Mesodermal cell (in vitro differentiated cells): ENCODE results near the gene MATK.
"Not testable (repeated sequence)": the region's sequence is repeated elsewhere in the genome, so short reads cannot be mapped to it uniquely, and the experiment has no call there.

Experiments used
- H3K27ac ChIP-seq: 2 replicates; pipeline ENCODE4 v1.7.0; 2013; ENCODE audit warnings: mild to moderate bottlenecking, low read depth, low read length, moderate library complexity; ENCODE audit not compliant: severe bottlenecking
- H3K36me3 ChIP-seq: 2 replicates; pipeline ENCODE4 v1.7.1; 2013; ENCODE audit warnings: mild to moderate bottlenecking, low read length, moderate library complexity; ENCODE audit not compliant: control insufficient read depth, insufficient read depth
- H3K4me1 ChIP-seq: one replicate; pipeline ENCODE4 v1.7.1; 2013; ENCODE audit warnings: mild to moderate bottlenecking, low read length; ENCODE audit not compliant: insufficient read depth, control insufficient read depth, poor library complexity, severe bottlenecking
- H3K4me3 ChIP-seq: 2 replicates; pipeline ENCODE4 v1.7.0; 2013; ENCODE audit warnings: low read length, control low read depth, mild to moderate bottlenecking; ENCODE audit not compliant: insufficient read depth, poor library complexity, severe bottlenecking; ENCODE audit errors: extremely low read depth
- H3K9me3 ChIP-seq: 2 replicates; pipeline ENCODE4 v1.7.1; 2013; ENCODE audit warnings: mild to moderate bottlenecking, low read length, moderate library complexity; ENCODE audit not compliant: control insufficient read depth
- WGBS, 2 experiments: methylation state at CpG; one replicate each; pipeline ENCODE4 v1.1.5; 2013; ENCODE audit warnings: missing lambda C conversion rate in 2 of 2; ENCODE audit not compliant: insufficient coverage in 2 of 2; 5-methylcytosine and 5-hydroxymethylcytosine counted together

The MATK gene

DNA sequence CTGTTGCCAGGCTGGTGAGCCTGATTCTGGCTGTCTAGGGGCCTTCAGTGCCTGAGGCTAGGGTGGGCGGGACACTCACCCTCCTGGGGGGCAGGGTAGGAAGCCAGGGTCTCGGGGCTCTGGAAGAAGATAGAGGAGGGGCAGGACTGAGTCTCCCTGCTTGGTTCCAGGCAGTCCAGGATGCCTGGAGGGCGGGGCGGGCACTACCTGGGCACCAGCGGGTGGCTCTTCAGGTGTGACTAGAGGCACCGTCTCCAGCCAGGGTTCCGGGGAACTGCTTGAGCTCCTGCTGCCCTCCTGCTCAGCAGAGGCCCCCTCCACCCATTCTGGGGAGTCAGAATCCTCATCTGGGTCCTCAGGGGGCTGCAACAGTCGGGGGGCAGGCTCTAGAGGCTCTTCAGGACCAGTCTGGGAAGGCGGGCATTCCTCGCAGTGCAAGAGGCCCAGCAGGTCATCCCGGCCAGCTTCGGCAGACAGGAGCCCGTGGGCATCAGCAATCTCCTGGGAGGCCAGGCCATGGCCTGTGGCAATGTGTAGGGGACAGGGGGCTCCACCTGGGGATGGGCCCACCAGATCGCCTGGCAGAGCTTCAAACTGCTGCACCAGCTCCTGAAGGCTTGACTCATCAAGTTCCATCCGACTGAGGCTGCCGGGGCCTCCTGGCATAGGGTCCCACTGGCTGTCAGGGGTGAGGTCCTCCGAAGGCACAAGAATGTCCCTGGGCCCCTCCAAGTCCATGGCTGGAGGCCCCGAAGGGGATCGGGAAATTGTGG is 26.5 kb downstream of the MATK start:
- Histone ChIP-seq H3K4me3 (no peak overlapping the region), H3K4me1 (no peaks in the 10 kb centered on the region), H3K27ac (no peak overlapping the region), H3K36me3 (peaks cover 30% of the 10 kb centered on the region), H3K9me3 (no peaks in the 10 kb centered on the region)
- WGBS, 2 experiments, result 95 to 96% methylated on average over 15 to 16 of the region's 19 CpGs

DNA sequence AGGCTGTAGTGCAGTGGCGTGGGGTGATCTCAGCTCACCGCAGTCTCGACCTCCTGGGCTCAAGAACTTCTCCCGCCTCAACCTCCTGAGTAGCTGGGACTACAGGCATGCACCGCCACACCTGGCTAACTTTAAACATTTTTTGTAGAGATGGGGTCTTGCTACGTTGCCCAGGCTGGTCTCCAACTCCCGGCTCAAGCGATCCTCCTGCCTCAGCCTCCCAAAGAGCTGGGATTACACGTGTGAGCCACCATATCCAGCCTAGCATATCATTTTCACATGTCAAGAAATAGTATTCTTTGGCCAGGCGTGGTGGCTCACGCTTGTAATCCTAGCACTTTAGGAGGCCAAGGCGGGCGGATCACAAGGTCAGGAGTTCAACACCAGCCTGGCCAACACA is 27.9 kb downstream of the MATK start:
- WGBS, 2 experiments, result 96% methylated on average over 11 to 13 of the region's 13 CpGs
- H3K27ac ChIP-seq, result not testable (repeated sequence)

DNA sequence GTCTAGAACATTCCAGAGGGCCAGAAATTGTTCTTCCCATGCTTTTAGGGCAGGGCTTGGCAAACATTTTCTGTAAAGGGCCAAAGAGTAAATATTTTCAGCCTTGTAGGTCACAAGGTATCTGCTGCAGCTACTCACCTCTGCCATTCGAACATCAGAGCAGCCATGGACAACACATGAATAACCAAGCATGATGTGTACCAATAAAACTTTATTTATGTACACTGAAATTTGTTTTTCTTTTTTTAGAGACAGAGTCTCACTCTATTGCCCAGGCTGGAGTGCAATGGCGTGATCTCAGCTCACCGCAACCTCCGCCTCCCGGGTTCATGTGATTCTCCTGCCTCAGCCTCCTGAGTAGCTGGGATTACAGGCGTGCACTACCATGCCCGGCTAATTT is 28.5 kb downstream of the MATK start:
- WGBS, 2 experiments, result 93 to 97% methylated on average over 5 to 6 of the region's 7 CpGs
- H3K4me3 ChIP-seq, result not testable (repeated sequence)
- H3K36me3 ChIP-seq, result peaks cover 32% of the 10 kb centered on the region

More for the DNA sequence above, 27.9 kb downstream of the MATK start:
- not testable (repeated sequence) for H3K4me3 ChIP-seq, H3K9me3 ChIP-seq, H3K4me1 ChIP-seq
- H3K36me3 ChIP-seq, result peaks cover 30% of the 10 kb centered on the region

DNA sequence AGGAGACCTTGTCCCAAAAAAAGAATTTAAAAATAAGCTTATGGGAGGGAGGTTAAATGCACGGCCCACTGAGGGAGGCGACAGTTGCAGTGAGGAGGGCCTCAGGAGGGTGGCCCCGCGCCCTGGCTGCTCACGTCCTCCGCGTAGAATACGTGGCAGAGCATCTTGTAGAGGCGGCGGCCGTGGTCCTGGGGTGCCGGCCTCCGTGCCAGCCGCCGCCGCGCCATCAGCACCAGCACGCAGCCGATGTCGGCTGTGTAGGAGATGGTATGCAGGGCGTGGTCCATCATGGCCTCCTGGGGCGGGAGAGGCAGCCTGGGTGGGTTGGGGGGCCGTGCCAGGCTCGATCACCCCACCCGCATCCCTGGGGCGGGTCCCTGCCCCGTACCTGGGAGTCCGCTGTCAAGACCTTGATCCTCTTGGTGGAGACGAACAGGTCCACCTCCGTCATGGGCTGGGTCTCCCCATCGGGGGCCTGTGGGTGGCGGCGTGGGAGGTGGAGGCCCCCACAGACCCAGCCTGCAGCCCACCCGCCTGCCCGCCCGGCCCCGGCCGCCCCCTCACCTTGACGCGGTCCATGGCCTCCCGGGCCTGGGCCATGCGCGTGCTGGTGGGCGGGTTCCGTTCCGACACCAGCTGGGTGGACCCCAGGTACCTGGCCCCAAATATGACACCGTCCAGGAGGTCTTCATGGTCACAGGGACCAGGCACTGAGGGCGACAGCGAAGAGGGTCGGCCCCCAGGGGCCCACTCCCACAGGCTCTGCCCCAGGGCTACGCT is 32.4 kb downstream of the MATK start:
- Histone ChIP-seq H3K9me3 (no peaks in the 10 kb centered on the region), H3K27ac (no peak overlapping the region), H3K36me3 (peaks cover 40% of the 10 kb centered on the region), H3K4me3 (no peak overlapping the region), H3K4me1 (no peaks in the 10 kb centered on the region)
- 95 to 96% methylated on average over 29 to 51 of the region's 51 CpGs for WGBS, 2 experiments

More for the DNA sequence above, 28.5 kb downstream of the MATK start:
- H3K4me1 ChIP-seq, H3K9me3 ChIP-seq, H3K27ac ChIP-seq: not testable (repeated sequence)

DNA sequence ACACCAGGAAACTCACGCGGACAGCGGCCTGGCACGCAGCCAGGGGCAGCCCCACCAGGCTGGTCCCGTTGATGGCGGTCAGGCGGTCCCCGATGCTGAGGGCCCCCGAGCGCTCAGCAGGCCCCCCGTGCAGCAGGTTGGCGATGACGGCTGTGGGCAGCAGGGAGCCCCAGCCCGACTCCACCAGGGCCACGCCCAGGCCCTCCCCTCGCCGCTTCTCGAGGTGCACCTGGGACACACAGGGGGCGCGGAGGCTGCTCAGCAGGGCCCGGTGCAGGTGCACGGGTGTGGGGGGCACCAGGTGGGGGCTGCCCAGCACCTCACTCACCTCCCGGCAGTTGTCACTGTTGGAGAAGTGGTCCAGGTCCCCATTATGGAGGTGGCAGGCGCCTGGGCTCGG is 33.7 kb downstream of the MATK start:
- WGBS, 2 experiments, result 97 to 98% methylated on average over 23 to 24 of the region's 25 CpGs
- Histone ChIP-seq H3K4me1 (no peaks in the 10 kb centered on the region), H3K4me3 (no peak overlapping the region), H3K36me3 (peaks cover 30% of the 10 kb centered on the region), H3K27ac (no peak overlapping the region), H3K9me3 (no peaks in the 10 kb centered on the region)

DNA sequence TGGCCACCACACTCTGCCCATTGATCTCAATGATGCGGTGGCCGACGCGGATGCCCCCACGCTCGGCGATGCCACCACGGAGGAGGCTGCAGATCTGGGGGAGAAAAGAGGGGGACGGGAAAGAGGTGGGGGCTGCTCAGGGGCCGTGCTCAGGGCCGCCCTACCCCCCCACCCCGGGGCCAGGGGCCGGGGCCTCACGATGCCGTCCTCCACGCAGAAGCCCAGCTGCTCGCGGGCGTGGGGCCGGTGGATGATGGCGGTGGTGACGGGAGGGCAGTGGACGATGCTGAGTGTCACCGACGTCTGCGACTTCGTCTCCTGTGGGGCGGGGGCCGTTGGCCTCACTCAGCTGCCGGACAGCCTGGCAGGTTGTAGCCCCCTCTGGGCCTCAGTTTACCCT is 34.9 kb downstream of the MATK start:
- Histone ChIP-seq H3K4me1 (no peaks in the 10 kb centered on the region), H3K4me3 (no peak overlapping the region), H3K36me3 (peaks cover 24% of the 10 kb centered on the region), H3K9me3 (no peaks in the 10 kb centered on the region), H3K27ac (no peak overlapping the region)
- WGBS, 2 experiments, result 89 to 95% methylated on average over 21 to 23 of the region's 30 CpGs

DNA sequence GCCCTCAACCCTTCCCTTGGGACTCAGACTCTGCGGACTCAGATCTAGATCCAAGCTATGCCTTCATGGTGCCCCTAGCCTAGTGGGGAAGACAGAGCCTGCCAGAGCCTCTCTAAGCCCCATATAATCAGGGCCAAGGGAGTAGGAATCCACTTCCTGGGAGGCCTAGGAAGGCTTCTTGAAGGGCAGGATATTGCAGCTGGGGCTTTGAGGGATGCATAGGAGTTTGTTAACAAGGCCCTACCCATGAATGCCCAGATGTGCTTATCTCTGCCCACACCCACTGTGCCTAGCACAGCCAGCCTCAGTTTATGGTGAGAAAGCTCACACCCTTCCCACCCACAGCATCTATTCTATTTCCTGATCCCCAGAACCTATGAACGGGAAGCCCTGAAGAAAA is 36.0 kb downstream of the MATK start:
- 89 to 96% methylated on average over 2 of the region's 2 CpGs for WGBS, 2 experiments

DNA sequence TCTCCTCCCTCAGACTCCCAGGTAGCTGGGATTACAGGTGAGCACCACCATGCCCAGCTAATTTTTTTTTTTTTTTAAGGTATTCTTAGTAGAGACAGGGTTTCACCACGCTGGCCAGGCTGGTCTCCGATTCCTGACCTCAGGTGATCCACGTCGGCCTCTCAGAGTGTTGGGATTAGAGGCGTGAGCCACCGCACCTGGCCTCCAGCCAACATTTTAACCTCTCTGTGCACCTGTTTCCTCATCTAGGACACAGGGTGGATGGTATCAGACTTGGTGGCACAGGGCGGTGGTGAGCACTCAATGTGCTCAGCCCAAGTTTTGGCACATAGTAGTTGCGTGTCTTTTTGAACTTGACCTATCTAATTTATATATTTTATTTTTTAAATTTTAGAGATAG is 37.2 kb downstream of the MATK start:
- H3K27ac ChIP-seq, result no peak overlapping the region
- no peaks in the 10 kb centered on the region for H3K9me3 ChIP-seq
- no peak overlapping the region for H3K4me3 ChIP-seq
- H3K36me3 ChIP-seq, result peaks cover 24% of the 10 kb centered on the region
- WGBS, 2 experiments, result 95 to 97% methylated on average over 5 to 7 of the region's 8 CpGs
- no peaks in the 10 kb centered on the region for H3K4me1 ChIP-seq

More for the DNA sequence above, 36.0 kb downstream of the MATK start:
- no peak overlapping the region for H3K27ac ChIP-seq
- H3K36me3 ChIP-seq, result peaks cover 24% of the 10 kb centered on the region
- H3K4me1 ChIP-seq, result no peaks in the 10 kb centered on the region
- no peak overlapping the region for H3K4me3 ChIP-seq
- H3K9me3 ChIP-seq, result no peaks in the 10 kb centered on the region

DNA sequence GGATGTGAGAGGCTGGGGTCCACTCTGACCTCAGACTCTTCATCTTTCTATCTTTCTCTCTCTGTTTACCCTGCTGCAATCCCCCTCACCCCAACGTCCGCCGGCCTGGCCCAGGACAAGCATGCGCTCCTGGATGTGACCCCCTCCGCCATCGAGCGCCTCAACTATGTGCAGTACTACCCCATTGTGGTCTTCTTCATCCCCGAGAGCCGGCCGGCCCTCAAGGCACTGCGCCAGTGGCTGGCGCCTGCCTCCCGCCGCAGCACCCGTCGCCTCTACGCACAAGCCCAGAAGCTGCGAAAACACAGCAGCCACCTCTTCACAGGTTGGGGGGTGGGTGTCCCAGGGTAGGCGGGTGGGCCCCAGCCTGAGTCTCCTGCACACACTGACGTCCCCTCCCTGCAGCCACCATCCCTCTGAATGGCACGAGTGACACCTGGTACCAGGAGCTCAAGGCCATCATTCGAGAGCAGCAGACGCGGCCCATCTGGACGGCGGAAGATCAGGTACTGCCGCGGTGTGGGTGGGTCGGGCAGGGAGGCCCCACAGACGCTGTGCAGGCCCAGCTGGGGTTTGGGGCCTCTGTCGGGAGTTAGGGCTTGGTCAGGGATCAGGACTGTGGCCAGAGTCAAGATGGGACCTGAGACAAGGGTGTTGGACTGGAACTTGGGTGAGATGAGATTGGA is 39.7 kb downstream of the MATK start:
- Histone ChIP-seq H3K4me1 (no peaks in the 10 kb centered on the region), H3K4me3 (no peak overlapping the region), H3K9me3 (no peaks in the 10 kb centered on the region), H3K36me3 (peaks cover 11% of the 10 kb centered on the region), H3K27ac (no peak overlapping the region)
- 89 to 96% methylated on average over 25 to 28 of the region's 31 CpGs for WGBS, 2 experiments

DNA sequence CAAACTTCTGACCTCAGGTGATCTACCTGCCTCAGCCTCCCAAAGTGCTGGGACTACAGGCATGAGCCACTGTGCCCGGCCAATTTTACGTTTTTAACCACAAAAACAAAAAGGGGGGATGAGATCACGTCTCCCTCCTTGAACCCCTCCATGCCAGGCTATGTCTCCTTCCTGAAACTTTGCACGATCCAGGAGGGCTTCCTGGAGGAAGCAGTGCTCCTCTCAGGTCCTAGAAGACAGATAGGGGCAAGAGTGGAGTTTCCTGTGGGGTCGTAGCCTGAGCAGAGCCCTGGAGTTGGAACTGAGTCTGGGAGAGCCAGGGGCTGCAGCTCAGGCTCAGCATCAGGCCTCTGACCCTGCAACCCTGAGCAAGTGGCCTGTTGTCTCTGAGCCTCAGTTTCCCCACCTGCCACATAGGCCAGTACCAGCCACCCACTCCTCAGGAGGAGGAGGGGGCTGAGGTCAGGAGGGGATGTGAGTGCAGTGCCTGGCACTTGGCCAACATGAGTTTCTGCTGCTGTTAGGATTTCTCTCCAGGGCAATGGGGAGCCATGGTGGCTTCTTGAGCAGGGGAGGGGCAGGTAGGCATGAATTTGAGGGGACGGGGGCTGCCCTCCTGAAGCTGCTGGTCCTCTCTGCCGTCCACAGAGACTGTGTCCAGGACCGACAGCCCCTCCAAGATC is 40.7 kb downstream of the MATK start:
- no peak overlapping the region for H3K27ac ChIP-seq
- H3K4me3 ChIP-seq, result no peak overlapping the region
- H3K36me3 ChIP-seq, result peaks cover 4% of the 10 kb centered on the region
- no peaks in the 10 kb centered on the region for H3K4me1 ChIP-seq
- WGBS, 2 experiments, result 80 to 82% methylated on average over 6 to 7 of the region's 8 CpGs
- no peaks in the 10 kb centered on the region for H3K9me3 ChIP-seq
